Ishikawa (cell line): ENCODE results near the gene IL17RD.

Source experiments
- CEBPB ChIP-seq: IDR thresholded peaks from 2 replicates; pipeline ENCODE4 v1.6.1; 2012
- CREB1 ChIP-seq: IDR thresholded peaks from 2 replicates; pipeline ENCODE4 v1.6.1; 2012; ENCODE audit warnings: low read depth
- EGR1 ChIP-seq: IDR thresholded peaks from 2 replicates; pipeline ENCODE4 v1.6.1; 2012
- EP300 ChIP-seq: IDR thresholded peaks from 2 replicates; pipeline ENCODE4 v1.6.1; 2012; ENCODE audit warnings: borderline replicate concordance
- FOXM1 ChIP-seq: IDR thresholded peaks from 2 replicates; pipeline ENCODE4 v1.6.1; 2012; ENCODE audit warnings: low read depth, borderline replicate concordance
- NFIC ChIP-seq: IDR thresholded peaks from 2 replicates; pipeline ENCODE4 v1.6.1; 2012
- RAD21 ChIP-seq: IDR thresholded peaks from 2 replicates; pipeline ENCODE4 v1.6.1; 2012; ENCODE audit warnings: low read depth
- TAF1 ChIP-seq: IDR thresholded peaks from 2 replicates; pipeline ENCODE4 v1.6.1; 2012; ENCODE audit warnings: low read depth, mild to moderate bottlenecking
- TCF12 ChIP-seq: IDR thresholded peaks from 2 replicates; pipeline ENCODE4 v1.6.1; 2012; ENCODE audit warnings: low read depth
- TEAD4 ChIP-seq: IDR thresholded peaks from 2 replicates; pipeline ENCODE4 v1.6.1; 2012
- YY1 ChIP-seq: IDR thresholded peaks from 2 replicates; pipeline ENCODE4 v1.6.1; 2012; ENCODE audit warnings: low read depth
- ZBTB7A ChIP-seq: IDR thresholded peaks from 2 replicates; pipeline ENCODE4 v1.6.1; 2012; ENCODE audit warnings: low read depth
- TF ChIP-seq, protein P1 (sequence below): IDR thresholded peaks from 2 replicates; pipeline ENCODE4 v1.6.1; 2012
- TF ChIP-seq, protein P2 (sequence below): IDR thresholded peaks from 2 replicates; pipeline ENCODE4 v1.6.1; 2012; ENCODE audit warnings: low read depth, mild to moderate bottlenecking
- TF ChIP-seq, protein P3 (sequence below): IDR thresholded peaks from 2 replicates; pipeline ENCODE4 v1.6.1; 2012

The IL17RD gene

DNA sequence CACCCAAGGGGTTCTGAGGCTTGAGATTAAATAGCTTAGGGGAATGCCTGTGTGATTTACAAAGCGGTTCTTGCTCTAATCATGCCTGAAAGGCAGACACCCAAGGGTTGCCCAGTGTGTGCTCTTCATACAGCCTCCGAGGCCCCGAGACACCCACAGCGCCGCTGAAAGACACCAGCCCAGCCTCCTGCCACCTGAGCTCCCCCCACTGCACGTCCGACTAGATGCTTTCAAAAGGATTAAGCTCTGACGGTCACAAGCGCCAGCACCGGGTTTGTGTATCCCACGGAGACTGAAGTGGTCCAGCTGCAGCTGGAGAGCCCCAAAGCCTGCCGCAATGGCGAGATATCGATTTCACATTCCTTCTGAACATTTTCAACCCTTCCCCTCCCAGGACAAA lies 54.4 kb downstream of the IL17RD start:
- TF ChIP-seq TEAD4 = no peak

DNA sequence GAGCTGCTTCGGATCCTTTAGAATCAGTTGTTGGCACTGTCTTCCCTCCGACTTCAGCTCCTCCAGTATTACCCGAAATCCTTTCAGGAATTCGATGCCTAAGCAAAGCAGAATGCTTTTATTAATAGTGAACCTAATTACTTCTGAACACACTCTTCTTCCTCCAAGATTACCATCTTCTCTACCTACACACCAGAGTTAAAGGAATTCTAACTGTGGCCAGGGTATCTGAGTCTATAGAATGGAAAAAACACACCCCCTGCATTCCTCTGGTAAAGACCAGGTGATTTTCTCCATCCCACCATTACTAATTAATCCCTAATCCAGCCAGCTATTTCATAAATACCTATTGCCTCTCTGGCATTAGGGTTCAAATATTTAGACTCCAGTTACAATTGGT lies 54.9 kb downstream of the IL17RD start:
- TF ChIP-seq CREB1 = no peak
- TF ChIP-seq TEAD4 = no peak
- TF ChIP-seq, protein P1, sequence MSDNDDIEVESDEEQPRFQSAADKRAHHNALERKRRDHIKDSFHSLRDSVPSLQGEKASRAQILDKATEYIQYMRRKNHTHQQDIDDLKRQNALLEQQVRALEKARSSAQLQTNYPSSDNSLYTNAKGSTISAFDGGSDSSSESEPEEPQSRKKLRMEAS = no peak
- TF ChIP-seq YY1 = no peak
- TF ChIP-seq, protein P2, sequence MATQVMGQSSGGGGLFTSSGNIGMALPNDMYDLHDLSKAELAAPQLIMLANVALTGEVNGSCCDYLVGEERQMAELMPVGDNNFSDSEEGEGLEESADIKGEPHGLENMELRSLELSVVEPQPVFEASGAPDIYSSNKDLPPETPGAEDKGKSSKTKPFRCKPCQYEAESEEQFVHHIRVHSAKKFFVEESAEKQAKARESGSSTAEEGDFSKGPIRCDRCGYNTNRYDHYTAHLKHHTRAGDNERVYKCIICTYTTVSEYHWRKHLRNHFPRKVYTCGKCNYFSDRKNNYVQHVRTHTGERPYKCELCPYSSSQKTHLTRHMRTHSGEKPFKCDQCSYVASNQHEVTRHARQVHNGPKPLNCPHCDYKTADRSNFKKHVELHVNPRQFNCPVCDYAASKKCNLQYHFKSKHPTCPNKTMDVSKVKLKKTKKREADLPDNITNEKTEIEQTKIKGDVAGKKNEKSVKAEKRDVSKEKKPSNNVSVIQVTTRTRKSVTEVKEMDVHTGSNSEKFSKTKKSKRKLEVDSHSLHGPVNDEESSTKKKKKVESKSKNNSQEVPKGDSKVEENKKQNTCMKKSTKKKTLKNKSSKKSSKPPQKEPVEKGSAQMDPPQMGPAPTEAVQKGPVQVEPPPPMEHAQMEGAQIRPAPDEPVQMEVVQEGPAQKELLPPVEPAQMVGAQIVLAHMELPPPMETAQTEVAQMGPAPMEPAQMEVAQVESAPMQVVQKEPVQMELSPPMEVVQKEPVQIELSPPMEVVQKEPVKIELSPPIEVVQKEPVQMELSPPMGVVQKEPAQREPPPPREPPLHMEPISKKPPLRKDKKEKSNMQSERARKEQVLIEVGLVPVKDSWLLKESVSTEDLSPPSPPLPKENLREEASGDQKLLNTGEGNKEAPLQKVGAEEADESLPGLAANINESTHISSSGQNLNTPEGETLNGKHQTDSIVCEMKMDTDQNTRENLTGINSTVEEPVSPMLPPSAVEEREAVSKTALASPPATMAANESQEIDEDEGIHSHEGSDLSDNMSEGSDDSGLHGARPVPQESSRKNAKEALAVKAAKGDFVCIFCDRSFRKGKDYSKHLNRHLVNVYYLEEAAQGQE = no peak
- no peak for TF ChIP-seq FOXM1
- no peak for TF ChIP-seq TAF1
- TF ChIP-seq CEBPB = no peak
- no peak for TF ChIP-seq ZBTB7A
- TF ChIP-seq EGR1 = no peak
- no peak for TF ChIP-seq TCF12
- TF ChIP-seq, protein P3, sequence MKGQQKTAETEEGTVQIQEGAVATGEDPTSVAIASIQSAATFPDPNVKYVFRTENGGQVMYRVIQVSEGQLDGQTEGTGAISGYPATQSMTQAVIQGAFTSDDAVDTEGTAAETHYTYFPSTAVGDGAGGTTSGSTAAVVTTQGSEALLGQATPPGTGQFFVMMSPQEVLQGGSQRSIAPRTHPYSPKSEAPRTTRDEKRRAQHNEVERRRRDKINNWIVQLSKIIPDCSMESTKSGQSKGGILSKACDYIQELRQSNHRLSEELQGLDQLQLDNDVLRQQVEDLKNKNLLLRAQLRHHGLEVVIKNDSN = no peak
- TF ChIP-seq EP300 = no peak
- TF ChIP-seq RAD21 = no peak
- no peak for TF ChIP-seq NFIC

DNA sequence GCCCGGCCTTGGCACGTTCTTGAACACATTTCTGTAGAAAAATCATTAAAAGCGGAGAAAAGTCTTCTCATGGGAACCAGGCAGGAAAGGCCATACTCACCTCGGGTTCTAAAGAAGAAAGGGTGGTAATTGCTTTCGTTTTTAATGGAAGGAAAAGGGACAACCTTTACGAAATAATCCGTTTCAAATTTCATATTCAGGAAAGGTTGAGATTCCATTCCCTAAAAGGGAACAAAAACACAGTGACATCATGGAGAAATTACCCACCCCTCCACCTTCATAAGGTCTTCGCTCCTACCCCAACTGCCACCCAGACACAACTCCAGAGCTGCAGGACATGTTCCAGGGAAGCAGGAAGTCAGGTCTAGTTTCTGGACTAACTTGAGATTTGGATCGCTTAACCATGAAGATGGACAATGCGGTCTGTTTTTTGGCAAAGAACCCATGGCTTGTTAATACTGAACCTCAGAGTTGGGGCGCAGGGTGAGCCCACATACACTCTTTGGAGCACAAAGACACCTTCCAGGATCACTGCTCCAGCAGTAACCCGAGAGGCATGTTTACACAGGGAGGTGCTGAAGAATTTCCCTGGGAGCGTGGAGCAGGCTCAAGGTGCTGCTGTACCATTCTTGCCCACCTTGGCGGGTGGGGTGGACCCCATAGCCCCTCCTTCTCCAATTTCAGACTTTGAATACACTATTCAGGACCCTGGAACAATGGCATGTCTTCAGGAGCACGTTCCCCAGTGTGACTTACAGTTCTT lies 55.5 kb downstream of the IL17RD start:
- TF ChIP-seq TEAD4 = no peak
- TF ChIP-seq, protein P3 = no peak
- TF ChIP-seq EGR1 = no peak
- no peak for TF ChIP-seq NFIC
- TF ChIP-seq EP300 = peak; percentile 59
- TF ChIP-seq, protein P1 = peak; percentile 55
- TF ChIP-seq YY1 = no peak
- 0 out of 2 replicates have a peak, but pooled peaks have one; percentile 45 for TF ChIP-seq TCF12
- TF ChIP-seq CREB1 = 0 out of 2 replicates have a peak, but pooled peaks have one; percentile 21
- peak; percentile 57; the same call in 1 of the 2 replicates for TF ChIP-seq FOXM1
- TF ChIP-seq TAF1 = no peak
- no peak for TF ChIP-seq RAD21
- TF ChIP-seq CEBPB = peak; percentile 52; the same call in 1 of the 2 replicates
- TF ChIP-seq, protein P2 = no peak
- 0 out of 2 replicates have a peak, but pooled peaks have one; percentile 44 for TF ChIP-seq ZBTB7A

DNA sequence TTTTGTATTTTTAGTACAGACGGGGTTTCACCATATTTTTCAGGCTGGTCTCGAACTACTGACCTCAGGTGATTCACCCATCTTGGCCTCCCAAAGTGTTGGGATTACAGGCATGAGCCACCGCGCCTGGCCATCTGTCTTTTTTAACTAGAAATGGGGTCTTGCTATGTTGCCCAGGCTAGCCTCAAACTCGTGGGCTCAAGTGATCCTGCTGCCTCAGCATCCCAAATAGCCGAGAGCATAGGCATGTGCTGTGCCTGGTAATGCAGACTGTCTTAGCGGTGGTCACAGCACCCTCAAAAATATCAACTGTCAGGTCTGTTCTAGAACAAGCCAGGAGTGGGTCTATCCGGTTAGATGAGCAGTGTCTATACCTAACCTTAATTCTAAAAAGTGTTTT lies 56.5 kb downstream of the IL17RD start:
- no peak for TF ChIP-seq FOXM1
- TF ChIP-seq, protein P2 = no peak
- TF ChIP-seq ZBTB7A = no peak
- TF ChIP-seq TCF12 = no peak
- no peak for TF ChIP-seq TAF1

DNA sequence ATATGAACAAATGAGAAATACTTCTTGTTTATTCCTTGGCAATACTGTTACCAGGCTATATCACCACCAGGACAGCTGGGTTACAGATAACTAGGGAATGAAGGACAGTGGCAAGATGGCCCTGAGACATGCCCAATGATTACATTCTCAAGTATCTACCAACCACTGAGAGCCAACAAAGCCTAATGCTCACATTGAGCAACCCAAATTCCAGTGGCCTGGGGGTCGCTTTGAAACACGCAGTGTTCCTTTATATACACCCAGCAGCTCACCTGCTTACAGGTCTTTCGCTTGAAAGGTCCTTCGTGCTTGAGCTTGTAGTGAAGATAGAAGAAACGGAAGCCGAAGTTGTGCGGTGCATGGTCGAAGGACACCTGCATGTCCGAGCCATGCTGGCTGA lies 59.6 kb downstream of the IL17RD start:
- TF ChIP-seq RAD21 (no peak), YY1 (no peak), CREB1 (no peak), TCF12 (no peak), CEBPB (no peak), FOXM1 (no peak), TEAD4 (no peak)
- TF ChIP-seq, protein P1 = no peak
- TF ChIP-seq, protein P3 = no peak
